PC-9 (cell line): ENCODE measurements around the gene SMIM30. TPM values are rescaled to one million over a fixed set of nuclear protein-coding genes. Genes with fewer than 3 reads are reported as not detected.

Experiments used
- BruUV-seq: library from RNA; stranded (reverse); fragments of 400-500 nt; replicated peaks from 2 replicates; lab custom pipeline; 2021; lab: Mats Ljungman, UMichigan
- CTCF ChIA-PET: fragments of 300-600 bp; sonication (Branson Sonifier 250); formaldehyde crosslinking; loops from one replicate; lab custom pipeline; 2022; ENCODE audit warnings: antibody characterized with exemption; lab: Charles Lee
- POLR2A ChIA-PET: fragments of 300-600 bp; sonication (Branson Sonifier 250); formaldehyde crosslinking; loops from one replicate; lab custom pipeline; 2022; ENCODE audit warnings: antibody characterized with exemption; ENCODE audit not compliant: unreplicated experiment; lab: Charles Lee
- DNase-seq, 2 experiments: peaks; one replicate each; pipeline versions ENCODE4 v3.0.0 to v3.0.0-alpha.2; 2015 to 2022; ENCODE audit warnings: mixed read lengths in 1 of 2
- H2AFZ ChIP-seq: fragments of 200-600 bp; sonication (generic); 2 replicates; pipeline ENCODE4 v1.8.1; 2017; ENCODE audit warnings: antibody characterized with exemption
- H3F3A ChIP-seq: fragments of 200-600 bp; sonication (generic); 2 replicates; pipeline ENCODE4 v1.8.1; 2017; ENCODE audit warnings: antibody characterized with exemption, mild to moderate bottlenecking, low read depth; ENCODE audit not compliant: insufficient read depth
- H3K27ac ChIP-seq: fragments of 200-600 bp; sonication (generic); 2 replicates; pipeline ENCODE4 v1.6.1; 2016; ENCODE audit warnings: mixed run types
- H3K27me3 ChIP-seq: fragments of 200-600 bp; sonication (generic); 2 replicates; pipeline ENCODE4 v1.6.1; 2016; ENCODE audit warnings: low read depth, mixed run types; ENCODE audit not compliant: insufficient read depth
- H3K36me3 ChIP-seq: fragments of 200-600 bp; sonication (generic); 2 replicates; pipeline ENCODE4 v1.6.1; 2016; ENCODE audit warnings: low read depth, mixed run types
- H3K4me1 ChIP-seq: fragments of 200-600 bp; sonication (generic); replicated peaks from 2 replicates; pipeline ENCODE4 v1.6.1; 2016; ENCODE audit warnings: mixed run types; ENCODE audit not compliant: insufficient read depth
- H3K4me2 ChIP-seq: fragments of 200-600 bp; sonication (generic); 2 replicates; pipeline ENCODE4 v1.6.1; 2017; ENCODE audit warnings: mixed run types
- H3K4me3 ChIP-seq: fragments of 200-600 bp; sonication (generic); 2 replicates; pipeline ENCODE4 v1.6.1; 2016; ENCODE audit warnings: mixed run types
- H3K79me2 ChIP-seq: fragments of 200-600 bp; sonication (generic); 2 replicates; pipeline ENCODE4 v1.6.1; 2017; ENCODE audit warnings: low read depth, mixed run types
- H3K9me2 ChIP-seq: fragments of 200-600 bp; sonication (generic); 2 replicates; pipeline ENCODE4 v1.8.1; 2017; ENCODE audit warnings: mild to moderate bottlenecking; ENCODE audit not compliant: insufficient read depth
- H3K9me3 ChIP-seq: fragments of 200-600 bp; sonication (generic); 2 replicates; pipeline ENCODE4 v1.8.1; 2016; ENCODE audit warnings: low read depth; ENCODE audit not compliant: insufficient read depth
- H4K20me1 ChIP-seq: fragments of 200-600 bp; sonication (generic); 2 replicates; pipeline ENCODE4 v1.8.1; 2017; ENCODE audit not compliant: insufficient read depth
- EZH2 ChIP-seq: fragments of 200-600 bp; sonication (generic); IDR thresholded peaks from 2 replicates; pipeline ENCODE4 v1.8.0; 2017; ENCODE audit warnings: antibody characterized with exemption, low read depth
- intact Hi-C: fragments of 100-400 bp; cut with micrococcal nuclease; formaldehyde crosslinking; loops from one replicate; pipeline ENCODE4 v1.10.0; 2022; ENCODE audit not compliant: unreplicated experiment
- total RNA-seq: library from RNA; stranded (reverse); gene quantifications from 2 replicates; pipeline ENCODE4 v1.2.3, GENCODE V29; 2021
- TF ChIP-seq, protein P1 (sequence below): fragments of 200-600 bp; sonication (generic); conservative IDR thresholded peaks from 2 replicates; pipeline ENCODE4 v1.6.1; 2017; ENCODE audit warnings: mixed run types, antibody characterized with exemption, mild to moderate bottlenecking, moderate library complexity

The SMIM30 gene
- total RNA-seq, 1 experiment from 2014 or later = 46.8 TPM

- Histone ChIP-seq H3K4me1 (no peaks in the 10 kb centered on the region; the same call in 1 of the 2 replicates), H3K9me2 (no peaks in the 10 kb centered on the region), H3K27ac (no peak overlapping the region), H2AFZ (no peak overlapping the region), H3K79me2 (no peaks in the 10 kb centered on the region), H3K9me3 (no peaks in the 10 kb centered on the region), H3K27me3 (peaks cover 7% of the 10 kb centered on the region; the same call in 1 of the 2 replicates), H3K4me3 (no peak overlapping the region), H3K36me3 (no peaks in the 10 kb centered on the region), H3F3A (no peaks in the 10 kb centered on the region), H4K20me1 (no peaks in the 10 kb centered on the region), H3K4me2 (no peak overlapping the region)
- DNase-seq = no peak
- ChIA-PET POLR2A (no interaction called here), CTCF (no interaction called here)
- no peak for TF ChIP-seq EZH2
- BruUV-seq = no TSS peak
- intact Hi-C loops = no loop called here
Measured at GRCh38 chr7:113083816-113084495, 34.4 kb downstream of the SMIM30 start.

DNA sequence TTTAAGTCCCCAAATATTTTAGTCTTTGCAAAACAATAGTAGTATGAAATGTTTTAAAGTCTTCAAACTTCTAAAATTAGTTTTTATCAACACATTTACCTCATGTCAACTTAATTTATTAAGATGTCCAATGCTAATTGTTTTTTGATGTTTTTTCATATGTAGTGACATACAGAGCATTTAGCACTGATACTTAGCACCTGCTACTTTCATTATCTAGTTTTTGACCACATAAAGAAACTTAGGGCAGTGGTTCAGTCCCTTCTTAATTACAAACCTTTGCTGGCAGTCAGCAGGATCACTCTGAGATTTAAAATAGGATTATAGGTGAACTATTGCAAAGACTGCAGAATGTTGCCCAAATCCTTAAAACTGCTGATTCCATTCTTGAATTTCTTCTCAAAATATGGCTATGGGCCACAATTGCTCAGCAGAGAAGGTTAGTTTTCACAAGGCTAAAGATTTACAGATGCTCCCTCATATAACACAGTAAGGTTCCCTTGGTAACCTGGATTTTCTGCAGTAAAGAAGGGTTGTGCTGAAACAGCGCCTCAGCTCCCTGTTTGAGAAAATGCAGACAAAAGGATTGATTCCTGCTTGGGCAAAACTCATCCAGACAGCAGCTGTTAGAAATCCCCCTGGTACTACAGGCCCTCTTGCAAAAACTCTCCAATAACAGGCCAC, 35.1 kb downstream of the SMIM30 start:
- Histone ChIP-seq H3K4me3 (no peak overlapping the region), H4K20me1 (no peaks in the 10 kb centered on the region), H2AFZ (no peak overlapping the region), H3K27ac (no peak overlapping the region), H3K27me3 (peaks cover 7% of the 10 kb centered on the region; the same call in 1 of the 2 replicates), H3K4me2 (no peak overlapping the region), H3K4me1 (no peaks in the 10 kb centered on the region; the same call in 1 of the 2 replicates), H3K9me3 (no peaks in the 10 kb centered on the region), H3K36me3 (no peaks in the 10 kb centered on the region), H3F3A (no peaks in the 10 kb centered on the region), H3K79me2 (no peaks in the 10 kb centered on the region), H3K9me2 (no peaks in the 10 kb centered on the region)
- TF ChIP-seq EZH2 = no peak
- TF ChIP-seq, protein P1, sequence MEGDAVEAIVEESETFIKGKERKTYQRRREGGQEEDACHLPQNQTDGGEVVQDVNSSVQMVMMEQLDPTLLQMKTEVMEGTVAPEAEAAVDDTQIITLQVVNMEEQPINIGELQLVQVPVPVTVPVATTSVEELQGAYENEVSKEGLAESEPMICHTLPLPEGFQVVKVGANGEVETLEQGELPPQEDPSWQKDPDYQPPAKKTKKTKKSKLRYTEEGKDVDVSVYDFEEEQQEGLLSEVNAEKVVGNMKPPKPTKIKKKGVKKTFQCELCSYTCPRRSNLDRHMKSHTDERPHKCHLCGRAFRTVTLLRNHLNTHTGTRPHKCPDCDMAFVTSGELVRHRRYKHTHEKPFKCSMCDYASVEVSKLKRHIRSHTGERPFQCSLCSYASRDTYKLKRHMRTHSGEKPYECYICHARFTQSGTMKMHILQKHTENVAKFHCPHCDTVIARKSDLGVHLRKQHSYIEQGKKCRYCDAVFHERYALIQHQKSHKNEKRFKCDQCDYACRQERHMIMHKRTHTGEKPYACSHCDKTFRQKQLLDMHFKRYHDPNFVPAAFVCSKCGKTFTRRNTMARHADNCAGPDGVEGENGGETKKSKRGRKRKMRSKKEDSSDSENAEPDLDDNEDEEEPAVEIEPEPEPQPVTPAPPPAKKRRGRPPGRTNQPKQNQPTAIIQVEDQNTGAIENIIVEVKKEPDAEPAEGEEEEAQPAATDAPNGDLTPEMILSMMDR = no peak
- no peak for DNase-seq
- BruUV-seq = no TSS peak
- POLR2A ChIA-PET = no interaction called here
- CTCF ChIA-PET = no interaction called here
- intact Hi-C loops = no loop called here

GRCh38 chr7:113078331-113078730, 40.0 kb downstream of the SMIM30 start:
- H3K4me2 ChIP-seq = no peak overlapping the region
- no peak overlapping the region for H2AFZ ChIP-seq
- H3K79me2 ChIP-seq = no peaks in the 10 kb centered on the region
- H3K9me3 ChIP-seq = no peaks in the 10 kb centered on the region
- ChIA-PET CTCF (interaction anchor here (0.7 kb wide), 1 partner anchor 61 kb away, joined by 4 read pairs; no protein-coding TSS in a partner anchor), POLR2A (no interaction called here)
- no TSS peak for BruUV-seq
- intact Hi-C loops = no loop called here
- no peaks in the 10 kb centered on the region for H3K27me3 ChIP-seq
- no peaks in the 10 kb centered on the region for H3K36me3 ChIP-seq
- no peaks in the 10 kb centered on the region for H3K4me1 ChIP-seq
- TF ChIP-seq, protein P1 = no peak
- TF ChIP-seq EZH2 = no peak
- H3F3A ChIP-seq = no peaks in the 10 kb centered on the region
- H3K27ac ChIP-seq = no peak overlapping the region
- no peaks in the 10 kb centered on the region for H4K20me1 ChIP-seq
- no peak for DNase-seq
- no peak overlapping the region for H3K4me3 ChIP-seq
- H3K9me2 ChIP-seq = no peaks in the 10 kb centered on the region
